HEK293T (cell line): ENCODE measurements around the gene PHEX.

Experiments used
- CTCF ChIA-PET: fragments of 350-600 bp; formaldehyde crosslinking; extraction: SDS; loops from one replicate; lab custom pipeline; 2021; ENCODE audit warnings: antibody characterized with exemption, inconsistent platforms; lab: Yijun Ruan, JAX
- POLR2A ChIA-PET: fragments of 350-600 bp; formaldehyde crosslinking; extraction: SDS; loops from one replicate; lab custom pipeline; 2020; ENCODE audit warnings: antibody characterized with exemption, inconsistent platforms; lab: Yijun Ruan, JAX
- DNase-seq: peaks from one replicate; pipeline ENCODE4 v3.0.0; 2012; ENCODE audit warnings: mixed read lengths; ENCODE audit errors: extremely low spot score
- ARNT ChIP-seq: fragments of 450-650 bp; IDR thresholded peaks from 2 replicates; pipeline ENCODE4 v1.6.1; 2017; ENCODE audit warnings: mild to moderate bottlenecking
- BHLHE40 ChIP-seq: fragments of 450-650 bp; IDR thresholded peaks from 2 replicates; pipeline ENCODE4 v1.6.1; 2016; ENCODE audit warnings: mild to moderate bottlenecking, moderate library complexity, borderline replicate concordance
- CTBP1 ChIP-seq: fragments of 450-650 bp; IDR thresholded peaks from 2 replicates; pipeline ENCODE4 v1.6.1; 2016; ENCODE audit warnings: borderline replicate concordance
- ELF4 ChIP-seq: fragments of 450-650 bp; IDR thresholded peaks from 2 replicates; pipeline ENCODE4 v1.6.1; 2017; ENCODE audit warnings: antibody characterized with exemption
- FOXA1 ChIP-seq: fragments of 450-650 bp; IDR thresholded peaks from 2 replicates; pipeline ENCODE4 v1.6.1; 2016; ENCODE audit warnings: mild to moderate bottlenecking
- FOXK2 ChIP-seq: fragments of 450-650 bp; IDR thresholded peaks from 2 replicates; pipeline ENCODE4 v1.6.1; 2016; ENCODE audit warnings: mild to moderate bottlenecking
- FOXM1 ChIP-seq: fragments of 450-650 bp; IDR thresholded peaks from 2 replicates; pipeline ENCODE4 v1.6.1; 2017; ENCODE audit warnings: mild to moderate bottlenecking, borderline replicate concordance
- HDGF ChIP-seq: fragments of 450-650 bp; IDR thresholded peaks from 2 replicates; pipeline ENCODE4 v1.6.1; 2017; ENCODE audit warnings: antibody characterized with exemption, borderline replicate concordance
- L3MBTL2 ChIP-seq: fragments of 450-650 bp; conservative IDR thresholded peaks from 2 replicates; pipeline ENCODE4 v1.6.1; 2016; ENCODE audit warnings: mild to moderate bottlenecking
- LEF1 ChIP-seq: fragments of 450-650 bp; IDR thresholded peaks from 2 replicates; pipeline ENCODE4 v1.6.1; 2017; ENCODE audit warnings: mild to moderate bottlenecking, borderline replicate concordance
- NFRKB ChIP-seq: fragments of 450-650 bp; IDR thresholded peaks from 2 replicates; pipeline ENCODE4 v1.6.1; 2016; ENCODE audit warnings: mild to moderate bottlenecking, moderate library complexity
- SP1 ChIP-seq: fragments of 450-650 bp; IDR thresholded peaks from 2 replicates; pipeline ENCODE4 v1.6.1; 2017
- SUZ12 ChIP-seq: fragments of 450-650 bp; IDR thresholded peaks from 2 replicates; pipeline ENCODE4 v1.6.1; 2016; ENCODE audit warnings: mild to moderate bottlenecking
- TARDBP ChIP-seq: fragments of 450-650 bp; IDR thresholded peaks from 2 replicates; pipeline ENCODE4 v1.6.1; 2016
- ZNF384 ChIP-seq: fragments of 450-650 bp; IDR thresholded peaks from 2 replicates; pipeline ENCODE4 v1.6.1; 2016
- TF ChIP-seq, protein P1 (sequence below): fragments of 450-650 bp; IDR thresholded peaks from 2 replicates; pipeline ENCODE4 v1.6.1; 2016

The PHEX gene

DNA sequence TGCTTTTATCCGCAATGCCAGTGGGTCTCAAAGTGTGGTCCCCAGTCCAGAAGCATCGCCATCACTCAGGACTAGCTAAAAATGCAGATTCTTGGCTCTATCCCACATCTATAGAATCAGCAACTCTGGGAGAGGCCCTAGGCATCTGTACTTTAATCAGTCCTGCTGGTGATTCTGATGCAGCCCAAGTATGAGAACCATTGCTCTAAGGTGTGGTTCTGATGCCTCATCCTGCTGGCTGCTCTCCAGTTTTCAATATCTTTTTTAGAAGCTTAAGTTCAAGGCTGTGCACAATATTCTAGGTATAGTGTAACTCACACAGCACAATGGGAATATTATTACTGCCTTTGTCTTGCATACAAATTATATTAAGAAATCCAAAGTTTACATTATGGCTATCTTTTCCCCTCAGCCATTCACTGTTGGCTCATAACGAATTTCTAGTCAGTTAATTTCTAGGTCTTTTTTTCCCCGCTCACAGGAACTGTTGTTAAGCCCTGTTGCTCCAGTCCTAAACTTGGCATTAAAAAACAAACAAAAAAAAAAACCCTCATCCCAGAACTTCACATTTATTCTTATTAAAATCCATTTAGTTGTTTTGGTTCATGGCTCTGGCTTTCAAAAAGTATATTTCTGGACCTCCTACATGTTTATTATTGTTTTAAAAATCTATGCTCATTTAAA, 109.1 kb downstream of the PHEX start:
- ChIA-PET POLR2A (no interaction called here), CTCF (no interaction called here)
- TF ChIP-seq FOXA1, result no peak
- TF ChIP-seq LEF1, result no peak
- TF ChIP-seq, protein P1, sequence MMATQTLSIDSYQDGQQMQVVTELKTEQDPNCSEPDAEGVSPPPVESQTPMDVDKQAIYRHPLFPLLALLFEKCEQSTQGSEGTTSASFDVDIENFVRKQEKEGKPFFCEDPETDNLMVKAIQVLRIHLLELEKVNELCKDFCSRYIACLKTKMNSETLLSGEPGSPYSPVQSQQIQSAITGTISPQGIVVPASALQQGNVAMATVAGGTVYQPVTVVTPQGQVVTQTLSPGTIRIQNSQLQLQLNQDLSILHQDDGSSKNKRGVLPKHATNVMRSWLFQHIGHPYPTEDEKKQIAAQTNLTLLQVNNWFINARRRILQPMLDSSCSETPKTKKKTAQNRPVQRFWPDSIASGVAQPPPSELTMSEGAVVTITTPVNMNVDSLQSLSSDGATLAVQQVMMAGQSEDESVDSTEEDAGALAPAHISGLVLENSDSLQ, result no peak
- no peak for TF ChIP-seq ZNF384
- TF ChIP-seq FOXM1, result no peak
- TF ChIP-seq SUZ12, result no peak
- no peak for TF ChIP-seq SP1
- no peak for TF ChIP-seq FOXK2
- TF ChIP-seq CTBP1, result no peak
- TF ChIP-seq HDGF, result no peak
- no peak for TF ChIP-seq ARNT
- TF ChIP-seq NFRKB, result no peak
- DNase-seq, result no peak

DNA sequence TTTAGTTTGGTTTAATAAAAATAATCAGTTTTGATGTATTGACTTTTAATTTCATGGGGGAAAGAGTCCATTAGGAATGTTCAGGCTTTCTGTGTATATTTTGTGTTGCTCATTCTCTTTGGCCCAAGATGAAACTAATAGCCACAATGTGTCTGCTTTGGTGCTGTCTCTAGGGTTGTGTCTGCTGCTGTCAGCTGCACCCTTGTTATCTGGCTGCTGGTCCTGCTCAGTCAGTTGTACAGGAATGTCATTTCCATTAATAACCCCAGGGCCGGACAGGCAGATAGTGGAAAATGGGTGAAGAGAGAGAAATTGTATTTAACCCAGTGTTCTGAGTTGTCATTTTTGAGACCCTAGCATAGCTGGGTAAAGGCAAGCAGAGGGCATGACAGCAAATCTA, 115.1 kb downstream of the PHEX start:
- DNase-seq, result no peak
- CTCF ChIA-PET, result no interaction called here
- TF ChIP-seq, protein P1, result no peak
- TF ChIP-seq NFRKB, result no peak
- TF ChIP-seq LEF1, result no peak
- no peak for TF ChIP-seq ELF4
- TF ChIP-seq ARNT, result no peak
- TF ChIP-seq TARDBP, result no peak
- no peak for TF ChIP-seq SUZ12
- no peak for TF ChIP-seq CTBP1
- TF ChIP-seq BHLHE40, result no peak
- TF ChIP-seq FOXM1, result no peak
- TF ChIP-seq HDGF, result no peak
- no peak for TF ChIP-seq ZNF384
- no peak for TF ChIP-seq SP1
- TF ChIP-seq FOXA1, result no peak
- no peak for TF ChIP-seq L3MBTL2
- no peak for TF ChIP-seq FOXK2
- POLR2A ChIA-PET, result no interaction called here

- TF ChIP-seq LEF1 (no peak), SP1 (no peak), FOXA1 (no peak), FOXM1 (no peak), FOXK2 (no peak), ELF4 (no peak), L3MBTL2 (no peak), TARDBP (no peak), NFRKB (no peak), ZNF384 (no peak), SUZ12 (no peak), ARNT (no peak), CTBP1 (no peak), HDGF (no peak), BHLHE40 (no peak)
- TF ChIP-seq, protein P1, result no peak
- CTCF ChIA-PET, result no interaction called here
- no peak for DNase-seq
- POLR2A ChIA-PET, result no interaction called here
These were observed 115.8 kb downstream of the PHEX start for GRCh38 chrX:22147942-22148341.

DNA sequence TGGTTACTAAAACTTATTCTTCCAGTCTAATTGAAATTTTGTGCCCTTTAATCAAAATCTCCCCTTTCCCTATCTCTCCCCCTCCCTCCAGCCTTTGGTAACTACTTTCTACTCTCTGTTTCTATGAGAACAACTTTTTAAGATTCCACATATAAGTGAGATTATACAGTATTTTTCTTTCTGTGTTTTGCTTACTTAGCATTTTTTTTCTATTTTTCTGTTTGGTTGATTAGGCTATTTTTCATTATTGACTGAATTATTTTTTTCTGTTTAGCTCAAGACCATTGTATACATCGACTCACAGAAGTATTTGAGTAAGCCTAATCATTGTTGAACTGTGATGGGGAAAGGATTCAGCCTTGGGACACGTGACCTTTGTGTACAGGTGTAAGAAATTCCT, 116.4 kb downstream of the PHEX start:
- CTCF ChIA-PET, result no interaction called here
- no peak for DNase-seq
- POLR2A ChIA-PET, result no interaction called here
- TF ChIP-seq SP1, result no peak
- no peak for TF ChIP-seq L3MBTL2
- TF ChIP-seq FOXM1, result no peak
- TF ChIP-seq BHLHE40, result no peak
- TF ChIP-seq, protein P1, result no peak
- no peak for TF ChIP-seq CTBP1
- TF ChIP-seq ARNT, result no peak
- TF ChIP-seq HDGF, result no peak
- no peak for TF ChIP-seq SUZ12

GRCh38 chrX:22150371-22150770, 118.2 kb downstream of the PHEX start:
- CTCF ChIA-PET, result no interaction called here
- POLR2A ChIA-PET, result no interaction called here
- DNase-seq, result no peak
- no peak for TF ChIP-seq ELF4
- TF ChIP-seq SUZ12, result no peak
- TF ChIP-seq LEF1, result no peak
- TF ChIP-seq SP1, result no peak
- TF ChIP-seq FOXK2, result no peak
- no peak for TF ChIP-seq BHLHE40
- no peak for TF ChIP-seq HDGF
- no peak for TF ChIP-seq TARDBP
- no peak for TF ChIP-seq L3MBTL2
- TF ChIP-seq NFRKB, result no peak
- no peak for TF ChIP-seq FOXM1
- TF ChIP-seq, protein P1, result no peak
- no peak for TF ChIP-seq CTBP1
- no peak for TF ChIP-seq ARNT
- TF ChIP-seq FOXA1, result no peak
- TF ChIP-seq ZNF384, result no peak
